Skeletal muscle tissue (tissue), 4 donors: Measurements from ENCODE around the gene ST7. TPM values are rescaled to one million over a fixed set of nuclear protein-coding genes. Genes with fewer than 3 reads are reported as not detected.
"Not testable (repeated sequence)": the region's sequence is repeated elsewhere in the genome, so short reads cannot be mapped to it uniquely, and the experiment has no call there.

Experiments
- H3K27ac ChIP-seq: one replicate; pipeline ENCODE4 v1.7.0; 2013; ENCODE audit warnings: mild to moderate bottlenecking, low read depth, low read length, inconsistent platforms
- H3K27me3 ChIP-seq, 3 donors: one replicate each; pipeline ENCODE4 v1.7.0; 2013; ENCODE audit warnings: low read length in 3 of 3; ENCODE audit not compliant: control insufficient read depth in 3 of 3, insufficient read depth in 3 of 3
- H3K36me3 ChIP-seq, 3 donors: one replicate each; pipeline ENCODE4 v1.7.0; 2013; ENCODE audit warnings: low read length in 3 of 3; ENCODE audit not compliant: control insufficient read depth in 3 of 3, insufficient read depth in 3 of 3
- H3K4me1 ChIP-seq, 3 donors: one replicate each; pipeline ENCODE4 v1.7.0; 2013; ENCODE audit warnings: low read length in 3 of 3, mild to moderate bottlenecking in 3 of 3; ENCODE audit not compliant: control insufficient read depth in 3 of 3, insufficient read depth in 3 of 3
- H3K4me3 ChIP-seq, 3 donors: one replicate each; pipeline ENCODE4 v1.7.0; 2013; ENCODE audit warnings: low read length in 3 of 3
- H3K9ac ChIP-seq, 3 donors: one replicate each; pipeline ENCODE4 v1.7.0; 2013; ENCODE audit warnings: low read length in 3 of 3, mild to moderate bottlenecking in 3 of 3, moderate library complexity in 2 of 3, low read depth in 1 of 3
- H3K9me3 ChIP-seq, 3 donors: one replicate each; pipeline ENCODE4 v1.7.0; 2013; ENCODE audit warnings: low read length in 3 of 3; ENCODE audit not compliant: control insufficient read depth in 3 of 3
- total RNA-seq: library from RNA; depleted of rRNA; stranded (reverse); fragments of >200 nt; gene quantifications from one replicate; pipeline ENCODE4 v1.2.3, GENCODE V29; 2014
- donor health status: Osteomylitis.

The ST7 gene
- total RNA-seq, 1 donor from 2014 or later = 23.0 TPM

GRCh38 chr7:117229350-117229749, 276.0 kb downstream of the ST7 start:
- no peak overlapping the region for H3K27ac ChIP-seq
- H3K36me3 ChIP-seq = peaks cover 0 to 8% (median 5%) of the 10 kb centered on the region in 3 donors
- no peaks in the 10 kb centered on the region for H3K4me1 ChIP-seq
- H3K27me3 ChIP-seq = no peaks in the 10 kb centered on the region
- no peaks in the 10 kb centered on the region for H3K9me3 ChIP-seq
- H3K4me3 ChIP-seq = no peak overlapping the region
- no peak overlapping the region for H3K9ac ChIP-seq

- Histone ChIP-seq H3K27ac (no peak overlapping the region), H3K9me3 (no peaks in the 10 kb centered on the region), H3K9ac (no peak overlapping the region), H3K36me3 (peaks cover 0 to 8% (median 5%) of the 10 kb centered on the region in 3 donors), H3K4me3 (no peak overlapping the region), H3K4me1 (no peaks in the 10 kb centered on the region), H3K27me3 (no peaks in the 10 kb centered on the region)
These were observed 277.2 kb downstream of the ST7 start for GRCh38 chr7:117230276-117231046.

- Histone ChIP-seq H3K9me3 (no peaks in the 10 kb centered on the region), H3K9ac (no peak overlapping the region), H3K27ac (no peak overlapping the region), H3K27me3 (no peaks in the 10 kb centered on the region), H3K4me3 (no peak overlapping the region), H3K4me1 (no peaks in the 10 kb centered on the region), H3K36me3 (peaks cover 0 to 8% (median 5%) of the 10 kb centered on the region in 3 donors)
These were observed 277.7 kb downstream of the ST7 start for GRCh38 chr7:117231047-117231359.

- H3K9me3 ChIP-seq = no peaks in the 10 kb centered on the region
- no peaks in the 10 kb centered on the region for H3K36me3 ChIP-seq
- H3K9ac ChIP-seq = no peak overlapping the region
- no peaks in the 10 kb centered on the region for H3K27me3 ChIP-seq
- no peak overlapping the region for H3K4me3 ChIP-seq
- H3K27ac ChIP-seq = no peak overlapping the region
- H3K4me1 ChIP-seq = no peaks in the 10 kb centered on the region
These were observed 284.3 kb downstream of the ST7 start for GRCh38 chr7:117237646-117238045.

- no peaks in the 10 kb centered on the region for H3K36me3 ChIP-seq
These were observed 285.2 kb downstream of the ST7 start for GRCh38 chr7:117238472-117238871.

GRCh38 chr7:117238937-117239336, 285.6 kb downstream of the ST7 start:
- no peaks in the 10 kb centered on the region for H3K27me3 ChIP-seq
- H3K4me1 ChIP-seq = no peaks in the 10 kb centered on the region
- no peaks in the 10 kb centered on the region for H3K36me3 ChIP-seq
- no peak overlapping the region for H3K9ac ChIP-seq
- H3K9me3 ChIP-seq = peaks cover 0 to 2% (median 0%) of the 10 kb centered on the region in 3 donors
- H3K27ac ChIP-seq = no peak overlapping the region
- H3K4me3 ChIP-seq = no peak overlapping the region

More at GRCh38 chr7:117238472-117238871, 285.2 kb downstream of the ST7 start:
- Histone ChIP-seq H3K27me3 (no peaks in the 10 kb centered on the region), H3K9me3 (no peaks in the 10 kb centered on the region), H3K4me3 (no peak overlapping the region), H3K27ac (no peak overlapping the region), H3K4me1 (no peaks in the 10 kb centered on the region), H3K9ac (no peak overlapping the region)

- Histone ChIP-seq H3K9ac (no peak overlapping the region), H3K27ac (no peak overlapping the region), H3K4me3 (no peak overlapping the region), H3K9me3 (peaks cover 0 to 6% (median 0%) of the 10 kb centered on the region in 3 donors), H3K27me3 (no peaks in the 10 kb centered on the region), H3K4me1 (no peaks in the 10 kb centered on the region), H3K36me3 (no peaks in the 10 kb centered on the region)
These were observed 287.8 kb downstream of the ST7 start for GRCh38 chr7:117241088-117241487.

GRCh38 chr7:117243390-117243789, 290.1 kb downstream of the ST7 start:
- Histone ChIP-seq H3K27me3 (no peaks in the 10 kb centered on the region), H3K27ac (no peak overlapping the region)

GRCh38 chr7:117245703-117246102, 292.4 kb downstream of the ST7 start:
- not testable (repeated sequence) for H3K4me3 ChIP-seq, H3K27ac ChIP-seq, H3K4me1 ChIP-seq, H3K27me3 ChIP-seq, H3K9ac ChIP-seq, H3K9me3 ChIP-seq, H3K36me3 ChIP-seq

More at GRCh38 chr7:117243390-117243789, 290.1 kb downstream of the ST7 start:
- H3K9me3 ChIP-seq = peaks cover 0 to 6% (median 0%) of the 10 kb centered on the region in 3 donors
- no peaks in the 10 kb centered on the region for H3K4me1 ChIP-seq
- H3K9ac ChIP-seq = no peak overlapping the region
- H3K36me3 ChIP-seq = no peaks in the 10 kb centered on the region
- H3K4me3 ChIP-seq = no peak overlapping the region

- no peak overlapping the region for H3K27ac ChIP-seq
- no peak overlapping the region for H3K9ac ChIP-seq
- peaks cover 0 to 2% (median 0%) of the 10 kb centered on the region in 3 donors for H3K27me3 ChIP-seq
- no peaks in the 10 kb centered on the region for H3K4me1 ChIP-seq
- H3K4me3 ChIP-seq = no peak overlapping the region
- H3K36me3 ChIP-seq = no peaks in the 10 kb centered on the region
- H3K9me3 ChIP-seq = peaks cover 0 to 6% (median 0%) of the 10 kb centered on the region in 3 donors
These were observed 294.5 kb downstream of the ST7 start for GRCh38 chr7:117247809-117248208.
